ENCODE data around the gene CPNE9. TPM values are rescaled to one million over a fixed set of nuclear protein-coding genes. Genes with fewer than 3 reads are reported as not detected.

The CPNE9 gene
- total and polyA plus RNA-seq, 2 of the 8 experiments (the other 6 are each of a cell fraction or from before 2014, with no cell fraction given): 4.8 to 6.0 TPM

DNA sequence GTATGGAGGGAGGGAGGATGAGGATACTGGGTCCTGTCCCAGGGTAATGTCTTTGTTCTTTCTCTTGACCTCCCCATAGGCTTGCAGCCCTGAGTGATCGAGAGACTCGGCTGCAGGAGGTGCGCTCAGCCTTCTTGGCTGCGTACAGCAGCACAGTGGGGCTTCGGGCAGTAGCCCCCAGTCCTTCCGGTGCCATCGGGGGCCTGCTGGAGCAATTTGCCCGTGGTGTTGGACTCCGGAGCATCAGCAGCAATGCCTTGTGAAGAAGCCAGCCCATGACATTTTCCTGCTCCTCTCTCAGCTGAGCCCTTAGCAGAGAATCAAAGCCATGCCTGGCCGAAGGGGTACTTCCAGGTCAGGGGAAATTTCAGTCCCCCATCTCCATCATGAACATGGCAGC lies 1.9 kb upstream of the CPNE9 start (continued):
- TF ChIP-seq BCL11A (IDR thresholded peaks at IDR 0.05; ENCODE audit: low read depth in 2 of 2, low read length in 2 of 2): no peak
- TF ChIP-seq EP300 (IDR thresholded peaks at IDR 0.05; ENCODE audit: borderline replicate concordance in 1 of 2, low read depth in 2 of 2, low read length in 2 of 2): no peak
- TF ChIP-seq USF2 (IDR thresholded peaks at IDR 0.05; ENCODE audit: low read length): no peak
